ENCODE data around the gene SNORC. TPM values are rescaled to one million over a fixed set of nuclear protein-coding genes. Genes with fewer than 3 reads are reported as not detected.
"Not testable (repeated sequence)": the region's sequence is repeated elsewhere in the genome, so short reads cannot be mapped to it uniquely, and the experiment has no call there.

SNORC gene
- polyA plus RNA-seq (ENCODE audit: insufficient read depth in 1 of 5, insufficient read length in 5 of 5, low replicate concordance in 1 of 5): 1 to 10 TPM in 2 of 5 donors, under 1 TPM in 3; 0.90 to 2.7 (median 0.97) TPM
- long read RNA-seq, donor 1, partial matches to known transcripts: 0 of 2 reads
- long read RNA-seq, donor 1, other reads (novel, unspliced or antisense): 0 of 2 reads
- long read RNA-seq, donor 2: 0 reads
- long read RNA-seq, donor 3: 0 reads
- long read RNA-seq, donor 4: 0 reads
- long read RNA-seq, donor 5, partial matches to known transcripts: 5 of 5 reads
- long read RNA-seq, donor 5, other reads (novel, unspliced or antisense): 0 of 5 reads
- long read RNA-seq, donor 6: 0 reads
- long read RNA-seq, donor 7: 0 reads
- long read RNA-seq, donor 8, partial matches to known transcripts: 0 of 1 reads
- long read RNA-seq, donor 8, other reads (novel, unspliced or antisense): 0 of 1 reads

- no peak for DNase-seq
Observed at GRCh38 chr2:232870018-232870765, at the start of gene SNORC. Gene SNORC, plus strand, starts transcription at chr2:232870264. Its CDS starts 78 bp downstream, at chr2:232870342.

- DNase-seq: no peak
Observed at GRCh38 chr2:232829988-232830387, 40.1 kb upstream of the SNORC start.

GRCh38 chr2:232831496-232831895 is 38.6 kb upstream of the SNORC start:
- DNase-seq: no peak

GRCh38 chr2:232833830-232834229 is 36.2 kb upstream of the SNORC start:
- no peak for DNase-seq

GRCh38 chr2:232835687-232836208 is 34.3 kb upstream of the SNORC start:
- no peak for DNase-seq

- DNase-seq: no peak
Observed at GRCh38 chr2:232836934-232837333, 33.1 kb upstream of the SNORC start.

- no peak for DNase-seq
Observed at GRCh38 chr2:232838406-232838874, 31.6 kb upstream of the SNORC start.

GRCh38 chr2:232839411-232840079 is 30.5 kb upstream of the SNORC start:
- peak; percentile 24 to 28 for DNase-seq

- DNase-seq: no peak
Observed at GRCh38 chr2:232842689-232843088, 27.4 kb upstream of the SNORC start.

- DNase-seq: no peak
Observed at GRCh38 chr2:232843834-232844233, 26.2 kb upstream of the SNORC start.

GRCh38 chr2:232846055-232846454 is 24.0 kb upstream of the SNORC start:
- DNase-seq: no peak

- DNase-seq: no peak
Observed at GRCh38 chr2:232850039-232850438, 20.0 kb upstream of the SNORC start.

GRCh38 chr2:232852081-232852480 is 18.0 kb upstream of the SNORC start:
- not testable (repeated sequence) for DNase-seq

- DNase-seq: no peak
Observed at GRCh38 chr2:232852676-232853075, 17.4 kb upstream of the SNORC start.

- no peak for DNase-seq
Observed at GRCh38 chr2:232854082-232854481, 16.0 kb upstream of the SNORC start.

GRCh38 chr2:232857158-232857563 is 12.9 kb upstream of the SNORC start:
- DNase-seq: no peak

GRCh38 chr2:232859385-232859916 is 10.6 kb upstream of the SNORC start:
- DNase-seq: no peak

GRCh38 chr2:232860593-232861241 is 9.3 kb upstream of the SNORC start:
- DNase-seq: no peak

GRCh38 chr2:232861353-232861752 is 8.7 kb upstream of the SNORC start:
- no peak for DNase-seq

GRCh38 chr2:232863996-232864395 is 6.1 kb upstream of the SNORC start:
- DNase-seq: no peak

- DNase-seq: no peak
Observed at GRCh38 chr2:232865165-232865564, 4.9 kb upstream of the SNORC start.

Data from right lung (tissue), 10 donors.